Hematopoietic multipotent progenitor cell treated with erythropoietin and hydrocortisone succinate and interleukin-3 and kit ligand, for 6 days (in vitro differentiated cells): ENCODE data around the gene CYP3A7.
"Not testable (repeated sequence)": the region's sequence is repeated elsewhere in the genome, so short reads cannot be mapped to it uniquely, and the experiment has no call there.

Experiments
- DNase-seq: peaks from one replicate; pipeline ENCODE4 v3.0.0-alpha.2; 2015

CYP3A7 gene

GRCh38 chr7:99734987-99735386, at the start of gene CYP3A7:
Gene CYP3A7 (minus strand): TSS chr7:99735196. CDS start chr7:99735093, 103 bp downstream.
- DNase-seq = no peak

GRCh38 chr7:99784007-99784406, 49.0 kb upstream of the CYP3A7 start, which contains the start of gene CYP3A4:
Gene CYP3A4 (minus strand): TSS chr7:99784184. CDS start chr7:99784081, 103 bp downstream.
- DNase-seq = no peak

GRCh38 chr7:99782012-99782953, 47.3 kb upstream of the CYP3A7 start:
- DNase-seq = no peak

- DNase-seq = no peak
Measured at GRCh38 chr7:99780588-99780987, 45.6 kb upstream of the CYP3A7 start.

GRCh38 chr7:99779949-99780348, 45.0 kb upstream of the CYP3A7 start:
- DNase-seq = no peak

- DNase-seq = no peak
Measured at GRCh38 chr7:99778880-99779279, 43.9 kb upstream of the CYP3A7 start.

- not testable (repeated sequence) for DNase-seq
Measured at GRCh38 chr7:99773395-99773794, 38.4 kb upstream of the CYP3A7 start.

- DNase-seq = no peak
Measured at GRCh38 chr7:99772565-99772964, 37.6 kb upstream of the CYP3A7 start.

GRCh38 chr7:99769494-99769893, 34.5 kb upstream of the CYP3A7 start:
- DNase-seq = not testable (repeated sequence)

- DNase-seq = no peak
Measured at GRCh38 chr7:99768471-99768870, 33.5 kb upstream of the CYP3A7 start.

GRCh38 chr7:99767662-99768061, 32.7 kb upstream of the CYP3A7 start:
- DNase-seq = no peak

GRCh38 chr7:99766484-99767099, 31.6 kb upstream of the CYP3A7 start:
- DNase-seq = peak; percentile 31

- DNase-seq = no peak
Measured at GRCh38 chr7:99764478-99764877, 29.5 kb upstream of the CYP3A7 start.

GRCh38 chr7:99762680-99763327, 27.8 kb upstream of the CYP3A7 start:
- peak; percentile 43 for DNase-seq

GRCh38 chr7:99755085-99755484, 20.1 kb upstream of the CYP3A7 start:
- DNase-seq = no peak

- DNase-seq = no peak
Measured at GRCh38 chr7:99752356-99752755, 17.4 kb upstream of the CYP3A7 start.

- DNase-seq = not testable (repeated sequence)
Measured at GRCh38 chr7:99751322-99752052, 16.5 kb upstream of the CYP3A7 start.

GRCh38 chr7:99748846-99749579, 14.0 kb upstream of the CYP3A7 start:
- no peak for DNase-seq

GRCh38 chr7:99746915-99747314, 11.9 kb upstream of the CYP3A7 start:
- not testable (repeated sequence) for DNase-seq

GRCh38 chr7:99745395-99745794, 10.4 kb upstream of the CYP3A7 start:
- not testable (repeated sequence) for DNase-seq

- no peak for DNase-seq
Measured at GRCh38 chr7:99742737-99743394, 7.9 kb upstream of the CYP3A7 start.

- DNase-seq = no peak
Measured at GRCh38 chr7:99741441-99741795, 6.4 kb upstream of the CYP3A7 start.
